HepG2 (cell line): Measurements from ENCODE around the gene CCDC192. TPM values are rescaled to one million over a fixed set of nuclear protein-coding genes. Genes with fewer than 3 reads are reported as not detected.

Source experiments
- ATAC-seq: fragments of 200-7000 bp; cut with Tn5 transposase; 3 replicates; pipeline ENCODE4 v1.9.1; 2020; ENCODE audit warnings: mild to moderate bottlenecking, moderate library complexity
- BruUV-seq: library from RNA; stranded (reverse); fragments of 400-500 nt; replicated peaks from 2 replicates; lab custom pipeline; 2021; lab: Mats Ljungman, UMichigan
- CTCF ChIA-PET: fragments of 300-600 bp; formaldehyde crosslinking; extraction: SDS; loops from one replicate; lab custom pipeline; 2021; ENCODE audit warnings: low total read pairs, inconsistent platforms, low intra/inter-chr PET ratio; lab: Yijun Ruan, JAX
- POLR2A ChIA-PET: fragments of 350-600 bp; sonication (Branson Sonifier 250); formaldehyde crosslinking; loops from one replicate; lab custom pipeline; 2020; ENCODE audit warnings: antibody characterized with exemption, inconsistent platforms; lab: Yijun Ruan, JAX
- DNase-seq: peaks from one replicate; pipeline ENCODE4 v3.0.0-alpha.2; 2015; ENCODE audit warnings: low spot score
- FAIRE-seq: peaks from 3 replicates; lab custom pipeline; 2011; peaks lifted over from hg19 to GRCh38; lab: Jason Lieb, UNC
- H2AFZ ChIP-seq: one replicate; pipeline ENCODE4 v1.6.1; 2011; ENCODE audit warnings: low read length, inconsistent platforms
- H3K27ac ChIP-seq: fragments of 300-600 bp; 3 replicates; pipeline ENCODE4 v1.8.0; 2011; ENCODE audit warnings: mixed run types, mild to moderate bottlenecking, mixed read lengths, low read length, inconsistent platforms; ENCODE audit not compliant: insufficient read depth; ENCODE audit errors: extremely low read length
- H3K27me3 ChIP-seq, 2 experiments: fragments of 200-600 bp in 1 of 2; 2 replicates in 1 of 2; 3 replicates in 1 of 2; pipeline versions ENCODE4 v1.6.0 to v1.8.0; 2011; ENCODE audit warnings: low read length in 2 of 2, mild to moderate bottlenecking in 2 of 2, moderate library complexity in 2 of 2, inconsistent platforms in 1 of 2; ENCODE audit not compliant: insufficient read depth in 2 of 2, control insufficient read depth in 1 of 2
- H3K36me3 ChIP-seq, 2 experiments: fragments of 200-600 bp in 1 of 2; replicated peaks in 1 of 2; 2 replicates in 1 of 2; 3 replicates in 1 of 2; pipeline versions ENCODE4 v1.5.1 to v1.8.0; 2011; ENCODE audit warnings: low read length in 2 of 2, inconsistent platforms in 1 of 2; ENCODE audit not compliant: insufficient read depth in 2 of 2, control insufficient read depth in 1 of 2
- H3K4me1 ChIP-seq: 2 replicates; pipeline ENCODE4 v1.5.1; 2012; ENCODE audit warnings: low read length, inconsistent platforms; ENCODE audit not compliant: insufficient read depth
- H3K4me2 ChIP-seq: 2 replicates; pipeline ENCODE4 v1.6.0; 2011; ENCODE audit warnings: low read depth, low read length, inconsistent platforms
- H3K4me3 ChIP-seq, 3 experiments: fragments of 200-600 bp in 1 of 3; sonication (generic), shearing (Covaris generic) in 1 of 3; replicated peaks in 1 of 3; 2 replicates each; pipeline ENCODE4 v1.5.1; 2011 to 2016; ENCODE audit warnings: low read length in 3 of 3, inconsistent platforms in 2 of 3, low read depth in 2 of 3, mild to moderate bottlenecking in 2 of 3, control low read depth in 1 of 3, mixed read lengths in 1 of 3; ENCODE audit not compliant: insufficient read depth in 1 of 3
- H3K79me2 ChIP-seq: one replicate; pipeline ENCODE4 v1.6.1; 2011; ENCODE audit warnings: low read length, inconsistent platforms; ENCODE audit not compliant: insufficient read depth
- H3K9ac ChIP-seq: 2 replicates; pipeline ENCODE4 v1.6.0; 2011; ENCODE audit warnings: mild to moderate bottlenecking, low read depth, low read length, inconsistent platforms; ENCODE audit not compliant: insufficient read depth
- H3K9me3 ChIP-seq: 2 replicates; pipeline ENCODE4 v1.5.1; 2012; ENCODE audit warnings: mild to moderate bottlenecking, low read length
- H4K20me1 ChIP-seq: 2 replicates; pipeline ENCODE4 v1.6.0; 2011; ENCODE audit warnings: inconsistent platforms, mild to moderate bottlenecking, low read length, moderate library complexity; ENCODE audit not compliant: insufficient read depth
- BCL6 ChIP-seq: IDR thresholded peaks from 2 replicates; pipeline ENCODE4 v1.6.1; 2016; ENCODE audit warnings: missing genetic modification reagents, missing compliant biosample characterization
- ELF3 ChIP-seq: IDR thresholded peaks from 2 replicates; pipeline ENCODE4 v1.6.1; 2016; ENCODE audit warnings: missing genetic modification reagents, missing compliant biosample characterization
- HDAC1 ChIP-seq: sonication (generic); formaldehyde crosslinking; IDR thresholded peaks from 2 replicates; pipeline ENCODE4 v1.5.1; 2020; ENCODE audit warnings: mild to moderate bottlenecking, missing genetic modification reagents
- PAX8 ChIP-seq: sonication (generic); formaldehyde crosslinking; IDR thresholded peaks from 2 replicates; pipeline ENCODE4 v1.8.0; 2022; ENCODE audit warnings: mild to moderate bottlenecking, missing genetic modification reagents, borderline replicate concordance
- WGBS: methylation state at CpG from one replicate; pipeline ENCODE4 v1.1.6; 2017; ENCODE audit warnings: low lambda C conversion rate; 5-methylcytosine and 5-hydroxymethylcytosine counted together
- in situ Hi-C: cut with HindIII; loops from 2 replicates; pipeline ENCODE4 v1.10.0; 2017; ENCODE audit warnings: low pct_unique_long_range_greater_than_20kb; ENCODE audit not compliant: extremely low pct_ligation_motif_present
- intact Hi-C: fragments of 100-400 bp; cut with micrococcal nuclease; formaldehyde crosslinking; loops from one replicate; pipeline ENCODE4 v1.10.0; 2022; ENCODE audit not compliant: unreplicated experiment
- polyA plus RNA-seq, 8 experiments: library from polyadenylated mRNA; depleted of rRNA in 3 of 8; stranded (reverse) in 7 of 8; unstranded in 1 of 8; fragments of >200 nt; fragmentation: Illumina TruSeq in 4 of 8; extraction: Trizol in 4 of 8; gene quantifications; 2 replicates each; pipeline versions ENCODE4 v1.2.1 to v1.2.3, GENCODE V29; 2011 to 2016; ENCODE audit warnings: low read depth in 4 of 8, missing spikeins in 1 of 8, mixed read lengths in 1 of 8; ENCODE audit not compliant: insufficient read depth in 1 of 8
- total RNA-seq, 5 experiments: library from RNA; depleted of rRNA; stranded (reverse); fragments of >200 nt; fragmentation: Illumina TruSeq; extraction: Trizol; gene quantifications; 2 replicates each; pipeline ENCODE4 v1.2.3, GENCODE V29; 2016; ENCODE audit warnings: low read depth in 1 of 5
- TF ChIP-seq, protein P1 (sequence below): IDR thresholded peaks from 2 replicates; pipeline ENCODE4 v1.6.1; 2016; ENCODE audit warnings: missing compliant biosample characterization, missing genetic modification reagents, borderline replicate concordance

The CCDC192 gene
- total and polyA plus RNA-seq, 2 of the 13 experiments (the other 11 are each of a cell fraction or from before 2014, with no cell fraction given), result not detected

DNA sequence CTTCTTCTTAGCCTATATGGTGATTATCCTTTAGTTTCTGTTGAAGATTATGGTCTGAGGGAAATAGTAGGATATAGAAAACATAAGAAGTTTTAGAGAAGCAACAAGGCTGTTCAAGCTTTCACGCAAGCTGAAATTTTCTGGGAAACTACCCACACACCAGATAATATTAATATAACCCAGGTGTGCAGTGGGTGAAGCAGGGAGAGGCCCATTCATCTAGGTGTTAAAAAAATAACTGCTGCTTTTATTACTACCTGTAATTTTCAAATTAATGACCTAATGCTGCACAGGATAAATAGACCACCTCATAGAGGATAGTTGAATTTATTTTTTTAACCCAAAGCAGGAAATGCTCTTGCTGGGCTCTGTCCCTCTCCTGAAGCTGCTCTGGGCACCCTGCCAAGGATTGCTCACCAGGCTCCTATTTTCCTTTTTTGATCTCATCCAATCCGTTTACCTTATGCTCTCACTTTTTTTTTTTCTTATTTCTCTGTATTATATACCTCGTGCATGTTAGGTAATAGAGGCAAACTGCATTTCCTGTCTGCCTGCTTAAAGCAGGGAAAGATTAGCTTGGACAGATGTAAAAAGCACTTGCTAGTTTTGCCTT, 256.1 kb downstream of the CCDC192 start:
- Histone ChIP-seq H2AFZ (no peak overlapping the region), H3K36me3 (no peaks in the 10 kb centered on the region), H3K27me3 (no peaks in the 10 kb centered on the region), H4K20me1 (no peaks in the 10 kb centered on the region), H3K4me2 (peak overlapping the region; percentile 48; the same call in 1 of the 2 replicates), H3K9me3 (no peaks in the 10 kb centered on the region)
- ATAC-seq, result no peak; the same call in 1 of the 3 replicates
- BruUV-seq, result no TSS peak
- in situ Hi-C loops, result no loop called here
- WGBS, result 10% methylated on average over 3 of the region's 3 CpGs
- intact Hi-C loops, result loop anchor here (2.0 kb wide), 1 partner anchor 24 kb away; no protein-coding TSS in a partner anchor
- CTCF ChIA-PET, result no interaction called here
- POLR2A ChIA-PET, result no interaction called here
- TF ChIP-seq PAX8 (CRISPR knock-in tag) (no peak), HDAC1 (CRISPR knock-in tag) (0 out of 2 replicates have a peak, but pooled peaks have one; percentile 6)
- TF ChIP-seq, all 625 proteins: peak for 1
- FAIRE-seq, result no peak
- H3K4me3 ChIP-seq, result no peak overlapping the region
- no peak overlapping the region for H3K9ac ChIP-seq
- no peaks in the 10 kb centered on the region for H3K79me2 ChIP-seq
- peak overlapping the region; percentile 57 for H3K27ac ChIP-seq
- peaks cover 40% of the 10 kb centered on the region for H3K4me1 ChIP-seq
- peak; percentile 59 for DNase-seq

DNA sequence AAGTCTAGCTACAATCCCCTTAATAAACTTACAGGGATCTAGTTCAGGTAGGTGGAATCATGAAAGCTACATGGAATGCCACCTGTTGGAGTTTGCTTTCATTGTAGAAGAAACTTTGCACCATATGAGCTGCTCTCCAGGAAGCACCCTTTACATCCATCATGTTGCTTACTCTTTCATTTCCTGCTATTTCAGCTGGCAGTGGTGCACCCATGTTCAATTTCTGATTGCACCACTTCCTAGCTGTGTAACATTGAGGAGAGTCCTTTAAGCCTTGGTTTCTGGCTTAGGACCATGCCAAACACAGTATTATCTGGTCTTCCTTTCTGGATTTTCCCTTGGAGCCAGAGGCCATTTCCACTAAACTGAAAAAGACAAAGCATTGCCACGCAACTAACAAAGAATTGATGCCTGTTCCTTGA, 257.1 kb downstream of the CCDC192 start:
- Histone ChIP-seq H4K20me1 (no peaks in the 10 kb centered on the region), H3K36me3 (no peaks in the 10 kb centered on the region), H3K9ac (no peak overlapping the region), H3K9me3 (no peaks in the 10 kb centered on the region), H3K4me1 (peaks cover 40% of the 10 kb centered on the region), H3K4me3 (no peak overlapping the region), H3K27ac (no peak overlapping the region), H3K4me2 (no peak overlapping the region), H3K79me2 (no peaks in the 10 kb centered on the region), H3K27me3 (no peaks in the 10 kb centered on the region), H2AFZ (no peak overlapping the region)
- POLR2A ChIA-PET, result no interaction called here
- no peak for FAIRE-seq
- intact Hi-C loops (no loop called here), in situ Hi-C loops (no loop called here)
- BruUV-seq, result no TSS peak
- 63% methylated on average over 1 of the region's 1 CpG for WGBS
- no peak for ATAC-seq
- TF ChIP-seq ELF3 (0 out of 2 replicates have a peak, but pooled peaks have one; percentile 17), BCL6 (CRISPR knock-in tag) (0 out of 2 replicates have a peak, but pooled peaks have one; percentile 28)
- TF ChIP-seq, protein P1, sequence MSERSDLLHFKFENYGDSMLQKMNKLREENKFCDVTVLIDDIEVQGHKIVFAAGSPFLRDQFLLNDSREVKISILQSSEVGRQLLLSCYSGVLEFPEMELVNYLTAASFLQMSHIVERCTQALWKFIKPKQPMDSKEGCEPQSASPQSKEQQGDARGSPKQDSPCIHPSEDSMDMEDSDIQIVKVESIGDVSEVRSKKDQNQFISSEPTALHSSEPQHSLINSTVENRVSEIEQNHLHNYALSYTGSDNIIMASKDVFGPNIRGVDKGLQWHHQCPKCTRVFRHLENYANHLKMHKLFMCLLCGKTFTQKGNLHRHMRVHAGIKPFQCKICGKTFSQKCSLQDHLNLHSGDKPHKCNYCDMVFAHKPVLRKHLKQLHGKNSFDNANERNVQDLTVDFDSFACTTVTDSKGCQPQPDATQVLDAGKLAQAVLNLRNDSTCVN (CRISPR knock-in tag), result no peak
- DNase-seq, result no peak
- CTCF ChIA-PET, result no interaction called here
